Neural cell (in vitro differentiated cells): ENCODE results near the gene KCNQ2. TPM values are rescaled to one million over a fixed set of nuclear protein-coding genes. Genes with fewer than 3 reads are reported as not detected.

Experiments
- H2AFZ ChIP-seq: fragments of 200-600, 300-800 bp; sonication (generic), shearing (Covaris generic); 2 replicates; pipeline ENCODE4 v1.6.0; 2014; ENCODE audit warnings: low read depth, mild to moderate bottlenecking, antibody characterized with exemption, low read length, moderate library complexity
- H3F3A ChIP-seq: fragments of 200-600 bp; shearing (Covaris generic); 2 replicates; pipeline ENCODE4 v1.6.1; 2016; ENCODE audit warnings: mild to moderate bottlenecking, moderate library complexity, mixed read lengths, antibody characterized with exemption, low read length; ENCODE audit not compliant: insufficient read depth, poor library complexity, severe bottlenecking
- H3K27ac ChIP-seq: fragments of 200-600, 300-800 bp; sonication (generic), shearing (Covaris generic); 2 replicates; pipeline ENCODE4 v1.5.1; 2014; ENCODE audit warnings: mild to moderate bottlenecking, low read length, moderate library complexity
- H3K27me3 ChIP-seq: fragments of 300-800, 200-600 bp; sonication (generic), shearing (Covaris generic); 2 replicates; pipeline ENCODE4 v1.6.0; 2014; ENCODE audit warnings: mild to moderate bottlenecking, low read depth, low read length, moderate library complexity; ENCODE audit not compliant: insufficient read depth
- H3K36me3 ChIP-seq: fragments of 300-800, 200-600 bp; sonication (generic), shearing (Covaris generic); 2 replicates; pipeline ENCODE4 v1.5.1; 2014; ENCODE audit warnings: mild to moderate bottlenecking, antibody characterized with exemption, low read length, moderate library complexity; ENCODE audit not compliant: insufficient read depth
- H3K4me2 ChIP-seq: fragments of 300-800, 200-600 bp; sonication (generic), shearing (Covaris generic); 2 replicates; pipeline ENCODE4 v1.6.0; 2014; ENCODE audit warnings: mild to moderate bottlenecking, low read length
- H3K4me3 ChIP-seq: fragments of 300-800, 200-600 bp; sonication (generic), shearing (Covaris generic); 2 replicates; pipeline ENCODE4 v1.5.1; 2014; ENCODE audit warnings: mild to moderate bottlenecking, low read length, moderate library complexity
- H3K79me2 ChIP-seq: fragments of 200-600 bp; shearing (Covaris generic); replicated peaks from 2 replicates; pipeline ENCODE4 v1.6.0; 2014; ENCODE audit warnings: mild to moderate bottlenecking, low read length, moderate library complexity; ENCODE audit not compliant: insufficient read depth
- H3K9ac ChIP-seq: fragments of 300-800, 200-600 bp; sonication (generic), shearing (Covaris generic); 2 replicates; pipeline ENCODE4 v1.6.1; 2016; ENCODE audit warnings: mild to moderate bottlenecking, low read length, mixed read lengths
- H3K9me2 ChIP-seq: fragments of 200-600 bp; shearing (Covaris generic); 2 replicates; pipeline ENCODE4 v1.6.1; 2016; ENCODE audit warnings: mild to moderate bottlenecking, low read length, mixed read lengths; ENCODE audit not compliant: insufficient read depth
- H3K9me3 ChIP-seq: fragments of 200-600, 300-800 bp; sonication (generic), shearing (Covaris generic); 2 replicates; pipeline ENCODE4 v1.6.1; 2016; ENCODE audit warnings: mild to moderate bottlenecking, mixed run types, low read length, moderate library complexity, mixed read lengths
- H4K20me1 ChIP-seq: fragments of 200-600 bp; shearing (Covaris generic); 2 replicates; pipeline ENCODE4 v1.6.1; 2016; ENCODE audit warnings: mild to moderate bottlenecking, mixed run types; ENCODE audit not compliant: insufficient read depth
- EP300 ChIP-seq: fragments of 450-650 bp; conservative IDR thresholded peaks from 2 replicates; pipeline ENCODE4 v1.6.1; 2014; ENCODE audit warnings: antibody characterized with exemption, mild to moderate bottlenecking, moderate library complexity; ENCODE audit not compliant: poor library complexity, severe bottlenecking
- EZH2 ChIP-seq: fragments of 200-600, 300-800 bp; shearing (Covaris generic), sonication (generic); IDR thresholded peaks from 2 replicates; pipeline ENCODE4 v1.6.1; 2014; ENCODE audit warnings: antibody characterized with exemption, low read length, borderline replicate concordance, mild to moderate bottlenecking; ENCODE audit not compliant: insufficient read depth, poor library complexity, severe bottlenecking
- MXI1 ChIP-seq: fragments of 450-650 bp; conservative IDR thresholded peaks from 2 replicates; pipeline ENCODE4 v1.6.1; 2014; ENCODE audit warnings: antibody characterized with exemption, mild to moderate bottlenecking; ENCODE audit not compliant: poor library complexity, severe bottlenecking
- POLR2AphosphoS5 ChIP-seq: IDR thresholded peaks from 2 replicates; pipeline ENCODE4 v1.6.1; 2012
- RAD21 ChIP-seq: fragments of 450-650 bp; conservative IDR thresholded peaks from 2 replicates; pipeline ENCODE4 v1.6.1; 2014; ENCODE audit warnings: antibody characterized with exemption, mild to moderate bottlenecking, moderate library complexity
- SMC3 ChIP-seq: fragments of 450-650 bp; conservative IDR thresholded peaks from 2 replicates; pipeline ENCODE4 v1.6.1; 2014; ENCODE audit warnings: antibody characterized with exemption, mild to moderate bottlenecking, moderate library complexity; ENCODE audit not compliant: poor library complexity
- TAF1 ChIP-seq: IDR thresholded peaks from 2 replicates; pipeline ENCODE4 v1.6.1; 2012; ENCODE audit warnings: low read depth
- polyA plus RNA-seq: library from polyadenylated mRNA; depleted of rRNA; stranded (reverse); fragments of >200 nt; gene quantifications from 2 replicates; pipeline ENCODE4 v1.2.3, GENCODE V29; 2014
- TF ChIP-seq, protein P1 (sequence below): fragments of 450-650 bp; IDR thresholded peaks from 2 replicates; pipeline ENCODE4 v1.5.1; 2014; ENCODE audit warnings: antibody characterized with exemption, mild to moderate bottlenecking, moderate library complexity; ENCODE audit not compliant: poor library complexity, severe bottlenecking

Gene KCNQ2
- polyA plus RNA-seq, 1 donor from 2014 or later, result 84.7 TPM

DNA sequence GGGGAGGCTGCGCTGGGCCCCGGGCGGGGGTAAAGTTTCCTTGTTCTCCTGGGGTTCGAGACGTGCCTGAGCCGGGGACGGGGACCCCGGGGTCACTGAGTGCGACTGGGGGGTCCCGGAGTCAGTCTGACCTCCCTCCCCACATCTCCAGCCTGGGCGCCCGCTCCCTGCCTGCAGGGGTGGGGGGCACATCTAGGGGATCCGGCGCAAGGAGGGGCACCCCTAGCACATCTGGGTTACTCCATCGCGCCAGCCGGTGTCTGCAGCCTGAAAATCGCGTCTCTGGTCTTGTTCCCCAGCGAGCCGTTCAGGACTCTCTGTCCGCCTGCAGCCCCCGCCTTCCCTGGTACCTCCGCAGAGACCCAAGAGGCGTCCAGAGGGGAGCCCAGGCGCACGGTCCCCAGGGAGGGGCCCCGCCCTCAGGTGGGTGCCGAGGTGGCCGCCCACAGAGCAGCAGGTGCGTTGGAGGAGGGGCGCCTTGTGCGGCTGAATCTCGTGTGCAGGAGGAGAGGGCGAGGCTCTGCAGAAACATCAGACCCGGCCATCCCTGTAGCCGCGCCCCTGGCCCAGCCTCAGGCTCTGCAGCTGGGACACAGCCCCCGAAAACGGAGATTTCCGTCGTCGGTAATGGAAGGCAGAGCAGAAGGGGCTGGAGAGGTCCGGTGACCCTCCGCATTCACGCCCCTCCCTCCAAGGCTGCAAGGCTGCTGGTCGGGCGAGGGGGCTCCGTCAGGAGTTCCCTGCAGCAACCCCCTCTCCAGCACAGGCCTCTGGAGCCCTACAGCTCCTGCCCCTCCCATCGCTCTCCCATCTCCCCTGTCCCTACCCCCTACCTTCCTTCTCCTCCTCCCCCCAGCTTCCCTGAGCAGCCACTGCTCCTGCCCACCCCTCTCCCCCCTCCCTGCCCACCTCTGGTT is 110.7 kb downstream of the KCNQ2 start:
- no peak overlapping the region for H3K4me2 ChIP-seq

DNA sequence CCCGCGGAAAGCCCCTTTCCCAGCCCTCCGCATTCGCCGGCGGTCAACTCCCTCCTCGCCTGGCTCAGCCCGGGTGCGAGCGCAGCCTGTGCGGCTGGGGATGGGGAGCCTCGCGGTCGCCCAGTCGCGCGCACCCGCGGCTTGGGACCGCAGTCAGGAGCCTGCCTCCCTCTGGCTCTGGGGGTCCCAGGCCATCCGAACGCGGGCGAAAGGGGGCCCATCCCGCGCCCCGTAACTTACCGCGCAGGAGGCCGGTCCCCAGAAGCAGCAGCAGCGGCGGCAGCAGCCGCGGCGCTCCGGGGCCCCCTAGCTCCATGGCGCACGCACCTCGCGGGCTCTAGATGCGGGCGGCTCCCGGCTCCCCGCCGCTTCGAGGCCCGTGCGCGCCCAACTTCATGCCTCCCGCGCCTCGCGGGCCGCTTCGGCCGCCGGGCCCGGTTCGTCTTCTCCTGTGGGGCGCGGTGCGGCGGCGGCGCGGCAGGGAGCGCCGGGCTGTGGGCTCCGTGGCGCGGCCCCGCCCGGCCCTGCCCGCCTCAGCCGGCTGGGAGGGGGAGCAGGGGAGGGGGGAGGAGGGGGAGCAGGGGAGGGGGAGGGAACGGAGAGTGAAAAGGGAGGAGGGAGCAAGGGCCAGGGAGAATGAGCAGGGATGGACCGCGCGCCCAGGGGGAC is 111.5 kb downstream of the KCNQ2 start, which contains the start of gene CHRNA4:
CHRNA4 (minus strand) TSS at position 500 of the 669 bp plus-strand sequence; CDS start at position 316, 184 bp downstream.
- H3K4me2 ChIP-seq, result peak within 1 kb of the TSS; percentile 80
- H4K20me1 ChIP-seq, result no peaks in the 10 kb centered on the region
- H3K27ac ChIP-seq, result no peak within 1 kb of the TSS
- TF ChIP-seq POLR2AphosphoS5 (no peak), RAD21 (peak; percentile 57), TAF1 (peak; percentile 29), EP300 (no peak), SMC3 (peak; percentile 57)
- TF ChIP-seq, protein P1, sequence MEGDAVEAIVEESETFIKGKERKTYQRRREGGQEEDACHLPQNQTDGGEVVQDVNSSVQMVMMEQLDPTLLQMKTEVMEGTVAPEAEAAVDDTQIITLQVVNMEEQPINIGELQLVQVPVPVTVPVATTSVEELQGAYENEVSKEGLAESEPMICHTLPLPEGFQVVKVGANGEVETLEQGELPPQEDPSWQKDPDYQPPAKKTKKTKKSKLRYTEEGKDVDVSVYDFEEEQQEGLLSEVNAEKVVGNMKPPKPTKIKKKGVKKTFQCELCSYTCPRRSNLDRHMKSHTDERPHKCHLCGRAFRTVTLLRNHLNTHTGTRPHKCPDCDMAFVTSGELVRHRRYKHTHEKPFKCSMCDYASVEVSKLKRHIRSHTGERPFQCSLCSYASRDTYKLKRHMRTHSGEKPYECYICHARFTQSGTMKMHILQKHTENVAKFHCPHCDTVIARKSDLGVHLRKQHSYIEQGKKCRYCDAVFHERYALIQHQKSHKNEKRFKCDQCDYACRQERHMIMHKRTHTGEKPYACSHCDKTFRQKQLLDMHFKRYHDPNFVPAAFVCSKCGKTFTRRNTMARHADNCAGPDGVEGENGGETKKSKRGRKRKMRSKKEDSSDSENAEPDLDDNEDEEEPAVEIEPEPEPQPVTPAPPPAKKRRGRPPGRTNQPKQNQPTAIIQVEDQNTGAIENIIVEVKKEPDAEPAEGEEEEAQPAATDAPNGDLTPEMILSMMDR, result peak; percentile 35
- no peaks in the 10 kb centered on the region for H3K36me3 ChIP-seq
- no peaks in the 10 kb centered on the region for H3K79me2 ChIP-seq
- H3F3A ChIP-seq, result no peaks in the 10 kb centered on the region
- peak within 1 kb of the TSS; percentile 85 for H3K4me3 ChIP-seq
- H3K27me3 ChIP-seq, result no peaks in the 10 kb centered on the region
- H3K9ac ChIP-seq, result peak within 1 kb of the TSS; percentile 74
- peak within 1 kb of the TSS; percentile 14 for H2AFZ ChIP-seq
- H3K9me2 ChIP-seq, result no peaks in the 10 kb centered on the region
- H3K9me3 ChIP-seq, result no peaks in the 10 kb centered on the region

More for the DNA sequence above, 110.7 kb downstream of the KCNQ2 start:
- no peak overlapping the region for H2AFZ ChIP-seq
- no peaks in the 10 kb centered on the region for H3F3A ChIP-seq
- no peaks in the 10 kb centered on the region for H3K9me3 ChIP-seq
- H3K9ac ChIP-seq, result no peak overlapping the region
- H3K4me3 ChIP-seq, result no peak overlapping the region
- H3K9me2 ChIP-seq, result no peaks in the 10 kb centered on the region
- no peaks in the 10 kb centered on the region for H3K36me3 ChIP-seq
- no peaks in the 10 kb centered on the region for H4K20me1 ChIP-seq
- H3K27ac ChIP-seq, result no peak overlapping the region
- no peaks in the 10 kb centered on the region for H3K27me3 ChIP-seq
- H3K79me2 ChIP-seq, result no peaks in the 10 kb centered on the region
- TF ChIP-seq, protein P1, result no peak
- TF ChIP-seq RAD21 (no peak), MXI1 (no peak), EZH2 (no peak), POLR2AphosphoS5 (no peak)
